ENCODE data around the gene ALDH16A1. TPM values are rescaled to one million over a fixed set of nuclear protein-coding genes. Genes with fewer than 3 reads are reported as not detected.

ALDH16A1 gene
- total RNA-seq, 4 donors from 2014 or later, result 35.4 to 80.4 (median 50.3) TPM

DNA sequence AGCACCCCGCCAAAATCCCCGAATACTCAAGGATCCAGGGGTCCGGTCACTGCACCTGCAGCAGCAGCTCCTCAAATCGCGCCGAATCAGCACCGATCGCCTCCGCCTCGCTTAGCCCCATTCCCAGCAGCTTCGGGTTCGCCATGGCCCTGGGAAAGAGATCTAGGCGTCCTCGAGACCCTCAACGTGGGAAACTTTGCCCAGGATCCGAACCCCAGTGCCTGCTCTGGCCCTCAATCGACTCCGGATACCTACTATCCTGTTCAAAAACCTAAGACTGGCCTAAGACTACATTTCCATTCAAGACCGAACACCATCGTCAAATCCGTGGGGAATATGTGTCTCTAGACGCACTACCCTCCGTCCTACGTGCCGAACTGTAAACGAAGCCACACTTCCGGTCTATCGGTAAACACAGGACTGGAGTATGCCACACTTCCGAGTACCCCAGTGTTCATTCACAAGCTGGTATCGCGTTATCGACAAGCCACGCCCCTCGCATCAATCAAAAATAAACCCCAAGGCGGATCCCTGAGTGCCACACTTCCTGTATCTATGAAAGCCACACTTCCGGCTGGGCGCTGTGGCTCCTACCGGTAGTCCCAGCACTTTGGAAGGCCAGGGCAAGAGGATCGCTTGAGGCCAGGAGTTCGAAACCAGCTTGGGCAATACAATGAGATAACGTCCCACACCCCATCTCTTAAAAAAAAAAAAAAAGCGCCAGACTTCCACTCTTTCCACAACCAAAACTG, 1.4 kb upstream of the ALDH16A1 start, which contains the start of gene PIH1D1:
TSS of gene PIH1D1 (minus strand) at position 385 of the 752 bp plus-strand sequence. CDS start at position 145, 240 bp downstream.
- TF ChIP-seq, protein P1, sequence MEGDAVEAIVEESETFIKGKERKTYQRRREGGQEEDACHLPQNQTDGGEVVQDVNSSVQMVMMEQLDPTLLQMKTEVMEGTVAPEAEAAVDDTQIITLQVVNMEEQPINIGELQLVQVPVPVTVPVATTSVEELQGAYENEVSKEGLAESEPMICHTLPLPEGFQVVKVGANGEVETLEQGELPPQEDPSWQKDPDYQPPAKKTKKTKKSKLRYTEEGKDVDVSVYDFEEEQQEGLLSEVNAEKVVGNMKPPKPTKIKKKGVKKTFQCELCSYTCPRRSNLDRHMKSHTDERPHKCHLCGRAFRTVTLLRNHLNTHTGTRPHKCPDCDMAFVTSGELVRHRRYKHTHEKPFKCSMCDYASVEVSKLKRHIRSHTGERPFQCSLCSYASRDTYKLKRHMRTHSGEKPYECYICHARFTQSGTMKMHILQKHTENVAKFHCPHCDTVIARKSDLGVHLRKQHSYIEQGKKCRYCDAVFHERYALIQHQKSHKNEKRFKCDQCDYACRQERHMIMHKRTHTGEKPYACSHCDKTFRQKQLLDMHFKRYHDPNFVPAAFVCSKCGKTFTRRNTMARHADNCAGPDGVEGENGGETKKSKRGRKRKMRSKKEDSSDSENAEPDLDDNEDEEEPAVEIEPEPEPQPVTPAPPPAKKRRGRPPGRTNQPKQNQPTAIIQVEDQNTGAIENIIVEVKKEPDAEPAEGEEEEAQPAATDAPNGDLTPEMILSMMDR (IDR thresholded peaks at IDR 0.05; ENCODE audit: low read depth), result no peak

DNA sequence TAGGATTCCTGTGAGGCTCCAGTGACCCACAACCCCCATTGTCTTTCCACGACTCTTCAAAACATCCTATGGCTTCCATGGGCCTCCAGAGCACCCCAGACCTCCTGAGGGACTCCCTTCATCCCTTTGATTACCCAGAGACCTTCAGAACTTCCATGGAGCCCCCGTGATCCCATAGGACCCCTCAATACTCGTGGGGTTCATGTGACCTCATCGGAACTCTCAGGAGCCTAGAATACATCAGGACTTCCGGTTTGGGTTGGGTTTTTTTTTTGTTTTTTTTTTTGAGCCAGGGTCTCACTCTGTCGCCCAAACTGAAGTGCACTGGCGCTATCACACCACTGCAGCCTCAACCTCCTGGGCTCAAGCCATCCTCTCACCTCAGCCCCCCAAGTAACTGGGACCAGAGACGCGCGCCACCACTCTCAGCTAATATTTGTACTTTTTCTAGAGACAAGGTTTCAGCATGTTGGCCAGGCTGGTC, 774 bp downstream of the ALDH16A1 start:
- TF ChIP-seq, protein P1 (IDR thresholded peaks at IDR 0.05; ENCODE audit: low read depth), result no peak

DNA sequence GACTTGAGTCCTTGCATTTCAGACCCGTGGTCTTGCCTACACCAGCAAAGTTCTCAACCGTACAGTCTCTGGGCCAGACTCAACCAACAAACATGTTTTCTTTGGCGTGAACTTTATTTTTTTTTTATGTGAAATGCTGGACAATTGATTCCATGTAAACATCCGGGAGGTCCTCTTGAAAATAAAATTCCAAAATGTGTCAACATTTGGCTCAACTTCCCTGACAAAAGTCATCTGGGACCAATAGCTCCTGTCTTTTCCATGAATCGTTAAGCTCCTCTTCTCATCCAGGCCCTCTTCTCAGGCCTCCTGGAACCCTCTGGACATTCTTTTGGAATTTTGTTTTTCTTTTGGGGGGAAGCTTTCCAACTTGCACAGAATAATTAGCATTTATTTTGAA, 2.7 kb downstream of the ALDH16A1 start:
- TF ChIP-seq, protein P1 (IDR thresholded peaks at IDR 0.05; ENCODE audit: low read depth), result no peak

DNA sequence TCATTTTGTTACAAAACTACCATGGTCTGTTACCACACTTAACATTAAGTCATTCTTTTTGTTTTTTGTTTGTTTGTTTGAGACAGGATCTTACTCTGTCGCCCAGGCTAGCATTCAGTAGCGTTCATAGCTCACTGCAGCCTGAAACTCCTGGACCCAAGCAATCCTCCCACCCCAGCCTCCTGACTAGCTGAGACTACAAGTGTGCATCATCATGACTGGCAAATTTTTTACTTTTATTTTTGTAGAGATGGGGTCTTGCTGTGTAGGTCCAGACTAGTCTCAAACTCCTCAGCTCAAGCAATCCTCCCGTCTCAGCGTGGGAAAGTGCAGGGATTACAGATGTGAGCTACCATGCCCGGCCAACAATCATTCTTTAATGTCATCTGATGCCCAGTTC, 3.3 kb downstream of the ALDH16A1 start:
- TF ChIP-seq, protein P1 (IDR thresholded peaks at IDR 0.05; ENCODE audit: low read depth), result no peak

DNA sequence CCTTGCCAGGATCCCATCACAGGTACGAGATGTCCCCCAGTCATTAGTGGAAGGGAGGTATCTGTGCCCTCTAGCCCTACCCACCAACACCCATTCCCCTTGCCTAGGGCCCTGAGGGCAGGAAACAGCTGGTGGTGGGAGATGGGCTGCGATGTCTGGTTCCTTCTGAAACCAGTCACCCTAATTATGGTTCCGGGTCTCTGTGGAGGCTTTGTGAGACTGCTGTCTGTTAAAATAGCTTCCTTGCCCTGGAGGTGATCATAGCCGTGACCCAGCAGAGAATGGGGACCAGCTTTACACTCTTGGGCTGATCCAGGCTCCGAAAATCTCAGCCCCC, 5.5 kb downstream of the ALDH16A1 start:
- TF ChIP-seq, protein P1 (IDR thresholded peaks at IDR 0.05; ENCODE audit: low read depth), result no peak

DNA sequence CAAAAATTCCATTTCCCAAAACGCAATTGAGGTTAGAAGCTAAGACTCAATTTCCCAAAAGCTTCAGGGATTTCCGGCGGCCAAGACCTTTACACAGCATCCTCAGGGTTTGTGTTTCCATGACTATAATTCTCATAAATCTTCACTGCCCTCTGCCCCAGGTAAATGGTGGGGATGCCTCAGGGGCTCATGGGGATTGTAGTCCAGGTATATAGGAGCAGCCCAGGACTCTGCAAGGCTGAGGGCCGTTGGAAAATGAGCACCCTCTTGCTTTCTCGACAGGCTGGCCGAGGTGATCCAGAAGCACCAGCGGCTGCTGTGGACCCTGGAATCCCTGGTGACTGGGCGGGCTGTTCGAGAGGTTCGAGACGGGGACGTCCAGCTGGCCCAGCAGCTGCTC, 6.4 kb downstream of the ALDH16A1 start:
- TF ChIP-seq, protein P1 (IDR thresholded peaks at IDR 0.05; ENCODE audit: low read depth), result no peak

DNA sequence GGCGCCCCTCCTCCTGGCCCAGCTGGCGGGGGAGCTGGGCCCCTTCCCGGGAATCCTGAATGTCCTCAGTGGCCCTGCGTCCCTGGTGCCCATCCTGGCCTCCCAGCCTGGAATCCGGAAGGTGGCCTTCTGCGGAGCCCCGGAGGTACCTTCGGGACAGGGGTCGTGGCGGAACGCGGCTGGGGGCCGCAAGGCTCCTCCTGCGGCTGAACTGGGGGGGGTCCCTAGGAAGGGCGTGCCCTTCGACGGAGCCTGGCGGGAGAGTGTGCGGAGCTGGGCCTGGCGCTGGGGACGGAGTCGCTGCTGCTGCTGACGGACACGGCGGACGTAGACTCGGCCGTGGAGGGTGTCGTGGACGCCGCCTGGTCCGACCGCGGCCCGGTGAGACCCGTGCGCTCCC, 8.6 kb downstream of the ALDH16A1 start:
- TF ChIP-seq, protein P1 (IDR thresholded peaks at IDR 0.05; ENCODE audit: low read depth), result no peak
